Calu3 (cell line): Measurements from ENCODE around the gene ECT2. TPM values are rescaled to one million over a fixed set of nuclear protein-coding genes. Genes with fewer than 3 reads are reported as not detected.

ENCODE experiments used
- BruUV-seq: library from RNA; stranded (reverse); fragments of 400-500 nt; replicated peaks from 2 replicates; lab custom pipeline; 2021; lab: Mats Ljungman, UMichigan
- CTCF ChIA-PET: fragments of 300-600 bp; sonication (Branson Sonifier 250); formaldehyde crosslinking; loops from one replicate; lab custom pipeline; 2022; ENCODE audit warnings: antibody characterized with exemption; lab: Charles Lee
- DNase-seq: peaks from one replicate; pipeline ENCODE4 v3.0.0; 2022
- H3K27ac Mint-ChIP-seq: one replicate; pipeline ENCODE4 v1.8.0; 2022; ENCODE audit warnings: mixed read lengths; ENCODE audit not compliant: unreplicated experiment
- H3K27me3 Mint-ChIP-seq: one replicate; pipeline ENCODE4 v1.8.0; 2022; ENCODE audit warnings: mixed read lengths; ENCODE audit not compliant: unreplicated experiment
- H3K36me3 Mint-ChIP-seq: one replicate; pipeline ENCODE4 v1.8.0; 2022; ENCODE audit warnings: mild to moderate bottlenecking, moderate library complexity, mixed read lengths; ENCODE audit not compliant: insufficient read depth, unreplicated experiment
- H3K4me1 Mint-ChIP-seq: one replicate; pipeline ENCODE4 v1.8.0; 2022; ENCODE audit warnings: mild to moderate bottlenecking, low read depth, mixed read lengths; ENCODE audit not compliant: unreplicated experiment
- H3K4me3 Mint-ChIP-seq: one replicate; pipeline ENCODE4 v1.8.0; 2022; ENCODE audit warnings: mild to moderate bottlenecking, low read depth, moderate library complexity, mixed read lengths; ENCODE audit not compliant: unreplicated experiment
- H3K9me3 Mint-ChIP-seq: one replicate; pipeline ENCODE4 v1.8.0; 2022; ENCODE audit warnings: low read depth, mixed read lengths; ENCODE audit not compliant: unreplicated experiment
- CTCF ChIP-seq: fragments of 200-600 bp; IDR thresholded peaks from one replicate; pipeline ENCODE4 v1.8.0; 2022; ENCODE audit warnings: antibody characterized with exemption; ENCODE audit not compliant: unreplicated experiment
- intact Hi-C: fragments of 100-400 bp; cut with micrococcal nuclease; formaldehyde crosslinking; loops from one replicate; pipeline ENCODE4 v1.10.0; 2022; ENCODE audit not compliant: unreplicated experiment
- total RNA-seq: library from RNA; stranded (reverse); gene quantifications from 2 replicates; pipeline ENCODE4 v1.2.3, GENCODE V29; 2022

Gene ECT2
- total RNA-seq, 1 experiment from 2014 or later: 201 TPM

- no peak for TF ChIP-seq CTCF
- DNase-seq: no peak
- CTCF ChIA-PET: no interaction called here
- Mint-ChIP-seq H3K4me1 (no peaks in the 10 kb centered on the region), H3K9me3 (no peaks in the 10 kb centered on the region), H3K4me3 (no peak overlapping the region), H3K27me3 (peaks cover 17% of the 10 kb centered on the region), H3K27ac (no peak overlapping the region), H3K36me3 (no peaks in the 10 kb centered on the region)
- intact Hi-C loops: loop anchor here (10.0 kb wide), 1 partner anchor 374 kb away; no protein-coding TSS in a partner anchor
- no TSS peak for BruUV-seq
Measured at GRCh38 chr3:172840913-172841312, 90.4 kb downstream of the ECT2 start.

GRCh38 chr3:172844428-172844827 lies 93.9 kb downstream of the ECT2 start:
- no peaks in the 10 kb centered on the region for H3K4me1 Mint-ChIP-seq
- no peak overlapping the region for H3K27ac Mint-ChIP-seq
- peaks cover 2% of the 10 kb centered on the region for H3K27me3 Mint-ChIP-seq
- CTCF ChIA-PET: no interaction called here
- intact Hi-C loops: loop anchor here (10.0 kb wide), 1 partner anchor 370 kb away; no protein-coding TSS in a partner anchor
- DNase-seq: no peak
- H3K4me3 Mint-ChIP-seq: no peak overlapping the region
- no TSS peak for BruUV-seq
- H3K9me3 Mint-ChIP-seq: no peaks in the 10 kb centered on the region
- TF ChIP-seq CTCF: no peak
- H3K36me3 Mint-ChIP-seq: no peaks in the 10 kb centered on the region

GRCh38 chr3:172846103-172846561 lies 95.6 kb downstream of the ECT2 start:
- no peak for DNase-seq
- no peak overlapping the region for H3K4me3 Mint-ChIP-seq
- H3K4me1 Mint-ChIP-seq: peaks cover 14% of the 10 kb centered on the region
- CTCF ChIA-PET: no interaction called here
- TF ChIP-seq CTCF: no peak
- no peaks in the 10 kb centered on the region for H3K36me3 Mint-ChIP-seq
- H3K27me3 Mint-ChIP-seq: no peaks in the 10 kb centered on the region
- intact Hi-C loops: loop anchor here (10.0 kb wide), 1 partner anchor 369 kb away; no protein-coding TSS in a partner anchor
- no peaks in the 10 kb centered on the region for H3K9me3 Mint-ChIP-seq
- no peak overlapping the region for H3K27ac Mint-ChIP-seq
- no TSS peak for BruUV-seq

- no peak overlapping the region for H3K27ac Mint-ChIP-seq
- no peak overlapping the region for H3K4me3 Mint-ChIP-seq
- H3K36me3 Mint-ChIP-seq: no peaks in the 10 kb centered on the region
- no peak for TF ChIP-seq CTCF
- intact Hi-C loops: loop anchor here (10.0 kb wide), 1 partner anchor 368 kb away; no protein-coding TSS in a partner anchor
- DNase-seq: no peak
- CTCF ChIA-PET: no interaction called here
- no TSS peak for BruUV-seq
- peaks cover 16% of the 10 kb centered on the region for H3K4me1 Mint-ChIP-seq
- H3K9me3 Mint-ChIP-seq: no peaks in the 10 kb centered on the region
- H3K27me3 Mint-ChIP-seq: no peaks in the 10 kb centered on the region
Measured at GRCh38 chr3:172846706-172847105, 96.2 kb downstream of the ECT2 start.
